Measurements from ENCODE around the gene ANKFY1. TPM values are rescaled to one million over a fixed set of nuclear protein-coding genes. Genes with fewer than 3 reads are reported as not detected.
"Not testable (repeated sequence)": the region's sequence is repeated elsewhere in the genome, so short reads cannot be mapped to it uniquely, and the experiment has no call there.

ANKFY1 gene
- total RNA-seq, 1 donor from 2014 or later = 28.0 TPM

DNA sequence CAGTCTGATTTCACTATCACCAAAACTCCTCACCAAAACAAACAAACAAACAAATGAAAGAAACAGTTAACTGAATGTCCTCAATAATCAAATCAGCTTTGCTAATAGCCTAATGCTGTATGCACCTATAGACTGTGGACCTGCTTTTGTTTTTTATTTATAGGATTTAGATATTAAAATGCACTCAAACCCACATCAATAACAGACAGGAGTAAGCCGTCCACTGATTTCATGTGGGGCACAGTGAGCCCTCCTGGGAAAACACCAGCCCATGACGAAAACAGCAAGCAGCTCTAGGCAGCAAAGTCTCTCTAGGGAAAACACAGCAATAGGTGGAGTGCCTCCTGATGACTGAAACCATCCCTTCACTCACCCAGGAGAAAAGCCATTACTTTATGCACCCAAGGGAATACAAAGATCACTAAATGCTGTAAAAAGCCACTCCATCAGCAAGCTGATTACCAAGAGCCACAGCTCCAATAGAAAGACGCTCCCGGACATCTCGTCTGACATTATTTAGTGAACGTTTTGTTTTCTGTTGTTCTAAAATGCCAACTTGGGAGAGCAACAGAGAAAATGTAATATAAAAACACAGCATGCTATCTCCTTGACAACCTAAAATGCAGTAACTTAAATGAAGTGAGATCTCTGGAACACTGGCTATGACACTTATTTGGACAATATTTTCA is 47.8 kb downstream of the ANKFY1 start:
- DNase-seq (ENCODE audit: low read depth, low spot score) = no peak

DNA sequence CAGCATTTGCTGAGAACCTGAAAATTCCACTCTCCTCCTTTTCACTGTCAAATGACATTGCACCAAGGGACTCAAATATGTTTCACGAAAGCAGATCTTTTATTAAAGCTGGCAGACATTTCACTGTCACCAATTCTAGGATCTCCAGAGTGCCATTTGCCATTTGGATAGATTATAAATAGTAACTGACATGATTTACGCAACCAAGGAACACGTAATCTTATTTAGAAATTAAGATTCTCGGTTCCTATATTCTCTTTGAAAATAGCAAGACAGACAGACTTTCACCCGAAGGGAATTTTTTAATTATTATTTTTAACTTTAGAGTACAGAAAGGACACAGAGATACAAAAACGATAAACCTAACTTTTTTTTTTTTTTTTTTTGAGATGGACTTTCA is 49.6 kb downstream of the ANKFY1 start:
- DNase-seq (ENCODE audit: low read depth, low spot score) = no peak

GRCh38 chr17:4209611-4210010 is 54.2 kb downstream of the ANKFY1 start:
- no peak for DNase-seq (ENCODE audit: low read depth, low spot score)

DNA sequence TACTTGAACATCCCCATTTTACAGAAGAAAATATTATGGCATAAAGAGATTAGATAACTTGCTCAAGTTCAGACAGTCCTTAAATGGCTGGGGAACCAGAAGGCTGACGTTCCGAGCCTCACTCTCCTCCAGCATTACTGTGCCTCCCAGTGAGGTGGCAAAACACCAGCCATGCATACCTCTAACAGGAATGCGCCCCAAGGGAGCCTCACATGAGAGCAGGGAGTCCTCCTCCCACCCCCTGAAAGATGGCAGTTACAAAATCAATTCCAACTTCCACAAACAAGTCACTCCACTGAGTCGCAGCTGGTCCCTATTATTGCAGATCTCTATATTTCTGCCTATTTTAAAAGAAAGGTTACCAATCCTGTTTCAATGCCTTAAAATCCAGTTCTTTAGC is 55.5 kb downstream of the ANKFY1 start:
- no peak for DNase-seq (ENCODE audit: low read depth, low spot score)

DNA sequence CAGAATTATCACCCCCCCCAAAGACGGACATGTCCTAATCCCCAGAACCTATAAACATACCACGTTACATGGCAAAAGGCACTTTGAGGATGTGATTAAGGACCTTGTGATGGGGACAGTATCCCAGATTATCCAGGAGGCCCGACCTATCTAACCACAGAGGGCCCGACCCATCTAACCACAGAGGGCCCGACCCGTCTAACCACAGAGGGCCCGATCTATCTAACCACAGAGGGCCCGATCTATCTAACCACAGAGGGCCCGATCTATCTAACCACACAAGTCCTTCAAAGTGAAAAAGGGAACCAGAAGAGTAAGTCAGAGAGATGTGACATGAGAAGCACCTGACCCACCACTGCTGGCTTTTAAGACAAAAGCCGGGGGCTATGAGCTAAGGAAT is 56.8 kb downstream of the ANKFY1 start:
- no peak for DNase-seq (ENCODE audit: low read depth, low spot score)

- no peak for DNase-seq (ENCODE audit: low read depth, low spot score)
Measured at GRCh38 chr17:4205917-4206316, 57.9 kb downstream of the ANKFY1 start.

DNA sequence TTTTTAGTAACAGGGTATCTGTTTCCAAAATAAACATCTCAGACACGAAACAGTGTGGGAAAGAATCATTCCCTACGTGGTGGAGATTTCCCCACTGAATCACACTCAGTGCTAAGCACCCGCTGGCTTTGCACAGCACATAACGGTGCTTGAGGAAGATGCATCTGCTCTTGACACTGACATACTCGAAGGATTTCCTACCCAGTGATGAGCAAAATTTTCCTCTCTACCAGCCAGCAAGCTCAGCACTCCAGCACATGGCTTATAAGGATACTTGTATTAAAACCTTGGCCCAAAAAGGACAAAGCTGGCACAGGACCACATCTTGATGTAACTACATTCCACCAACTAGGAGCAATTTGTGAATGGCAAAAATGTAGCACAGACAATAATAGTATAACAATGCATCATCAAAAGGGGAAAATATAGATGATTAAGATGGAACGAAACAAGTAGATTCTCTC is 59.0 kb downstream of the ANKFY1 start:
- peak; percentile 45 for DNase-seq (ENCODE audit: low read depth, low spot score)

DNA sequence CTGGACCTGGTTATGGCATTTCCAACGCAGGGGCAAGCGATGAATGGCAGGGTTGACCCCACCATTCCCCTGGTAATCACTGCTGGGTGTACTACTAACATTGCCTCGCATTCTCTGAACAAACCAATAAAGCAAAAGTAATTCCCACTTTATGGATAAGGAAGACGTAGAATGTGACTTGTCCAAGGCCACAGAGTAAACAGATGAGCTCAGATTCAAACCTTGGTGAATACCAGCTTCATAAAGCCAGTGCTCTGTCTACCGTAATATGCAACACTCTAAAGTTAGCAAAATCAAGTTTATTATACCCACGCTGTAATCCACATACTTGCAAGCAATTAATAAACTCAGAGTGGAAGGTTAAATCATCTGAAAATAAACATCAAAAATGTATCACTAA is 59.6 kb downstream of the ANKFY1 start:
- no peak for DNase-seq (ENCODE audit: low read depth, low spot score)

DNA sequence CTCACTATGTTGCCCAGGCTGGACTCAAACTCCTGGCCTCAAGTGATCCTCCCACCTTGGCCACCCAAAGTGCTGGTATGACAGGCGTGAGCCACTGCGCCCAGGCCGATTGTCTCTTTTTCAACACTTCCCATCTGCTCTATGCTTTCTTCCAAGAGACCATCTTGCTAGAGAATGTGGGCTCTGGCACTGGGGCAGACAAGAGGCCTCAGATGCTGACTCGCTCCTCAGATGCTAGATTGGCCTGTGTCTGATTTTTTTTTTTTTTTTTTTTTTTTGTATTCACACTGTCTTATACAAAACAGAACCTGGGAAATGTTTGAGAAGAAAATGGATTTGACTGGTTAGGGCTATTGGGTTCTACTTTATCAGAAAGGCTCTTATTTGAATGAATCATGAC is 62.6 kb downstream of the ANKFY1 start:
- no peak for DNase-seq (ENCODE audit: low read depth, low spot score)

DNA sequence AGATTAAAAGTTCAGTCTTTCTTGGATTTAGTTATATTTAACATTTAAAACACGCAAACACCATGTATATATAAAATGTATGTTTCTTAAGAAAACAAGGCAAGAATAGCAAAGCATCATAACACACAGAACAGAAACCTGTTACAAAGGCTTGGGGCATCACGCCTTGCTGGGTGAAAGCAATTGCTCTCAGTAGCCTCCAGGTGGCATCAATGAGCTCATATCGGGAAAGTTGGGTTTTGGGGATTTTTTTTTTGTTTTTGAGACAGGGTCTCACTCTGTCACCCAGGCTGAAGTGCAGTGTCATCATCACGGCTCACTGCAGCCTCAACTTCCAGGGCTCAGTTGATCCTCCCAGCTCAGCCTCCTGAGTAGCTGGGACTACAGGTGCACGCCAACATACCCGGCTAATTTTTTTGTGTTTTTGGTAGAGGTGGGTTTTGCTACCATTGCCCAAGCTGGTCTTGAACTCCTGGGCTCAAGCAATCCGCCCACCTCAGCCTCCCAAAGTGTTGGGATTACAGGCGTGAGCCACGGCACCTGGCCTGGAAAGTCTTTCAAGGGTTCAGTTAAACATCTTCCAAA is 63.9 kb downstream of the ANKFY1 start:
- no peak for DNase-seq (ENCODE audit: low read depth, low spot score)

- DNase-seq (ENCODE audit: low read depth, low spot score) = no peak
Measured at GRCh38 chr17:4198995-4199394, 64.8 kb downstream of the ANKFY1 start.

DNA sequence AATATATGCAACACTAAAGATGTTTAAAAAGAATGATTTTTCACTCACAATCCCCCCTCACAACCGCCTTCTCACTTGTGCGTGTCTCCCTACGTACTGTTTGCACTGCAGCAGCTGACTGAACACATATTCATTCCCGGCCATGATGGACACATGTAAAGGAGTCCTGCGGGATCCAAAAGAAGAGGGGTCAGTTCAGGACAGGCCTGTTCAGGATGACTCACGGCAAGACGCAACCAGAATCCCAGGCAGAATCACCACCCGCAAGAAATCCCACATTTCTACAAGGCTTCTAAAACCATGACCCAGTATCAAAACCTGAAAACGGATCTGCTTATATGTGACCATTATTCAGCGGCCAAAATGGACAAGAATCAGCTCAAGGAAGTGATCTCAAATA is 68.5 kb downstream of the ANKFY1 start:
- DNase-seq (ENCODE audit: low read depth, low spot score) = no peak

- no peak for DNase-seq (ENCODE audit: low read depth, low spot score)
Measured at GRCh38 chr17:4194796-4195195, 69.0 kb downstream of the ANKFY1 start.

GRCh38 chr17:4190791-4191190 is 73.0 kb downstream of the ANKFY1 start:
- DNase-seq (ENCODE audit: low read depth, low spot score) = not testable (repeated sequence)

DNA sequence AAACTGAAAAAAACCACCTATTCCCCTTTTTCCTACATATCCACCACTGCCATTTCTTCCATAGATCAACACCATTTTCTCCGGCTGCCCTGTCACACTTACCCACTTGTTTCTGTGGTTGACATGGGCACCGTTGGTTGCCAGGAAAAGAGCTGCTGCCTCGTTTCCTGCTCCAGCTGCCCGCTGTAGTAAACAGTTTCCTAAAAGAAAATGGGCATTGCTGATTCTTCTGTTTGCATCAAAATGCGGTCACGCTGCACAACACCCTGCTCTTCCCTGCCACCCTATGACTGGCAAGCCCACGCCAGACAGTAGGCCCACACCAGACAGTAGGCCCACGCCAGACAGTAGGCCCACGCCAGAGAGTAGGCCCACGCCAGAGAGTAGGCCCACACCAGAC is 74.5 kb downstream of the ANKFY1 start:
- peak; percentile 72 for DNase-seq (ENCODE audit: low read depth, low spot score)

DNA sequence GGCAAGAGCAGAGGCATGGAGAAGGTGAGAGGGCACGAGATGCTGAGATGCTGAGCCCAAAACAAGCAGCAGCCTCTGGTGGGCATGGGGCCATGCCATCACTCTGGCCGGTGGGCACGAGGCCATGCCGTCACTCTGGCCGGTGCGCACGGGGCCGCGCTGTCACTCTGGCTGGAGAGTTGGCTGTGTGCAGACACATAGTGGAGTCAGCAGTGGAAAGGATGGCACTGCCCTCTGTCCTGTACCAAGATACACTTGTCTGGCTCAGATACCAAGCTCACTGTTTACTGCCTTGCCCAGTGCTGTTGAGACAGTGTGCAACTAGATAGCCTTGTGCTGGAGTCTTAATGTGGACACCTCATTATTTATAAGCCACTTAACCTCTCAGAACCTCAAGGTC is 75.7 kb downstream of the ANKFY1 start:
- no peak for DNase-seq (ENCODE audit: low read depth, low spot score)

- no peak for DNase-seq (ENCODE audit: low read depth, low spot score)
Measured at GRCh38 chr17:4187076-4187475, 76.7 kb downstream of the ANKFY1 start.

- DNase-seq (ENCODE audit: low read depth, low spot score) = no peak
Measured at GRCh38 chr17:4186357-4186881, 77.4 kb downstream of the ANKFY1 start.

DNA sequence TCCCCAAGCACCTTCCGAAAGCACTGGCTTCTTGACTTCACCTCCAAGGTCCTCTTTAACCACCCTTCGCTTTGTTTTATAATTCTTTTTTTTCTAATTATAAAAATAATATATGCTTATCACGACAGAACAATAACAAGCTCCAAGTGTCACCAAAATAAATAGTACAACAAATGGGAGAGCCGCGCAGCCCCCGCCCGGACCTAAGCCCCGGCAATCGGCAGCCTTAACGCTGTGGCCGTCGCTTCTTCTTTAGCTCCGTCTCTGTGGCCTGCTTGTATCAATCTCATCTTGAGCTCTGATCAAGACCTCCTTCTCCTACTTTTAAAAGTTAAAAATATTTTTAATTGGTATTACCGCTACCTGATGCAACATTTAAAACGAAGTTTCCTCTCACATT is 78.1 kb downstream of the ANKFY1 start:
- no peak for DNase-seq (ENCODE audit: low read depth, low spot score)

DNA sequence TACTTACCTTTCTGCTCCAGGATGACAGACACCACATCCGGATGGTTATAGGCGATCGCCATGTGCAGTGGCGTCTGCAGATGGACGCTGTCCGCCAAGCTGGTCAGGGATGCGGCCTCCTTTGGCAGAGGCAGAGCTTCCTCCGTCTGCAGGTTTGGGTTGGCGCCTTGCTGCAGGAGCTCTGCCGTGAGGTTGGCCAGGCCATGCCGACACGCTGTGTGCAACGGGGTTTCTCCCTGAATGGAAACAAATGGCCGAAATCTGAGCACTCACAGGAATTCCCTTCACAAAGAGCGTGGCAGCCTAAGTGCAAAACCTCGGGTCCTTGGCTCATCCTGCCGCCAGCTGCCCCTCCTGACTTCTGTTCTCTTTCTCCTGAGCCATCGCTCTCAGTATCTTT is 79.0 kb downstream of the ANKFY1 start:
- DNase-seq (ENCODE audit: low read depth, low spot score) = no peak

DNA sequence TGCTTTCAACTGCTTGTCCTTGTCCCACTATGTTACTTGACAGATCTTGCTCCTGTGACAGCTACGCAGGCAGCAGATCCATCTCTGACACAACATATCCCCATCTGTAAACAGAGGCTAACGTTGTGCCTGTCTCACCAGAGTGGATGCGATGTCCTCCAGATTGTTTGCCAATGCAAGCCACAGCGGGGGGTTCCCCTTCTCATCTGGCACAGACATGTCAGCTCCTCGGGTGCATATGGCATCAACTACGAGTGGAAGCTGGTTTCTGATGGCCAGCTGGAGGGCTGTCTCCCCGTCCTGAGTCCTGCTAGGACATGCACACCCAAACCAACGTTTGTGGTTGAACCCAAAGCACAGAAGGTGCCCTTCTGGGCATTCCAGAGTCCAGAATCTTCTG is 81.7 kb downstream of the ANKFY1 start:
- no peak for DNase-seq (ENCODE audit: low read depth, low spot score)

DNA sequence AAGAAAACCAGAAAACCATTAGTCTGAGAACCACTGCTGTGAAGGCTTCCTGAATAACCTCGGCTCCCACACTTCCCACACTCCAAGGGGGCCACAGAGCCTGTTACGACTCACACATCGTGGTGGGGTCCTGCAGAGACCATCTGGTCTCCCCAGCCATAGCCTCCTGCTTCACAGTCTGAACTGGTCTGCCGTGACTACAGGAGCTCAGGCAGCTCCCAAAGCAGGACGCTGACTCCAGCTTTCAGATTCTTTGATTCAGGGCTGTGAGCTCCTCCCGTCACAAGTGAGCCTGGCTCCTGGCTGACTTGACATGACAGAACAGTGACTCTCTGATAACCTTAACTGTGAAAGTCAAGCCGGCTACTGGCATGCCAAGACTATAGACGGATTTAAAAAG is 83.0 kb downstream of the ANKFY1 start:
- DNase-seq (ENCODE audit: low read depth, low spot score) = no peak

- DNase-seq (ENCODE audit: low read depth, low spot score) = no peak
Measured at GRCh38 chr17:4179071-4179470, 84.7 kb downstream of the ANKFY1 start.

Measured in pulmonary artery endothelial cell (primary cell).